ENCODE measurements around the gene SH3BGR.
A peak's percentile ranks its signal among the peaks of the same experiment; 100 is the strongest.
"Not testable (repeated sequence)": the region's sequence is repeated elsewhere in the genome, so short reads cannot be mapped to it uniquely, and the experiment has no call there.

SH3BGR gene

DNA sequence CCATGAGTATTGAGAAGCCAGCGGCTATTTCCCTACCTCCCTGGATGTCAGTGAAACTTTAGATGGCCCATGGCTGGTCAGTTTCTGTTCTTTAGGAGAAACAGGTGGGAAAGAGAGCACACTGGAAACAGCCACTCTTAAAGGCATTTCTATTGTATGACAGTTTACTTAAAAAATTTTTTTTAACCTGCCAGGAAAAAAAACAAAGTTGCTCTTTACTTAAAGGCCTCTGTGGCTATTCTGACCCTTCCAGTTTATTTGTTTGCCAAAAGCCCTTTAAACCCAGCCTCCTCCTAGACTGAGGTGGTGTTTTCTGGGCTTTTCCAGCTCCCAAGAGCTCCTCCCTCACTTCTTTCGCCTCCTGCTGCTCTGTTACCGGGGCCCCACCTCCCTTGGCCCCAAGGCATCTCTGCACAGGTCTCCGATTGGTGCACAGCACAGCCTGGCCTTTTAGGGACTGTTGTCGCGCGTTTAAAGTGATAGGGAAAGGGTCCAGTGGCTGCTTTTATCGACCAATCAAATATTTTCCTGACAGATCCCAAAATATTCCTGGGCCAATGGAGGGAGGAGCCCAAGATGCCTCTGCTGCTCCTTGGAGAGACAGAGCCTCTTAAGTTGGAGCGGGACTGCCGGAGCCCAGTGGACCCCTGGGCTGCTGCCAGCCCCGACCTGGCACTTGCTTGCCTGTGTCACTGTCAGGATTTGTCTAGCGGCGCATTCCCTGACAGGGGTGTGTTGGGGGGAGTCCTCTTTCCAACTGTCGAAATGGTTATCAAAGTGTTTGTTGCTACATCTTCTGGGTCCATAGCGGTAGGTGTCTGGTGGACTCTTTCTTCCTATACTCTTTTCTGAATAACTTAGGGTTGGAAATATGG lies at the start of gene SH3BGR:
TSS of gene SH3BGR (plus strand) at position 639 of the 875 bp plus-strand sequence. CDS start at position 766, 127 bp downstream.
- no peak for DNase-seq

DNA sequence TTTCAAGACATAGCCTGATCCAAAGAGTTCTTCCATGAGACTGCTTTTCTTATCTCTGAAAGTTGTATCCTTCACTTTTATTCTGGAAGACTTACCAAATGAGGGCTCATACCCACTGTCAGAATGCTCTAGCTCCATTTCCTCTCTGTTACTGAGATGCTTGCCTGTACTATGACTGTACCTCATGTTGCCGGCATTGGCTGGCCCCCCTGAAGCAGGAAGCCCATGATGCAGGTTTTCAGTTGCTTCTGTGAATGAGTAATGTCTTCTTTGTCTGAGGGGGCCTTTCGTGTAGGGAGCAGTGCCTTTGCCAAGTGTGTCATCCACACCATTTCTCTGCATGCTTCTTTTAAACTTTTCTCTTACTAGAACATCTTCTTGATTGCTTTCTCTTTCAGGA lies 45.7 kb upstream of the SH3BGR start:
- no peak for DNase-seq

DNA sequence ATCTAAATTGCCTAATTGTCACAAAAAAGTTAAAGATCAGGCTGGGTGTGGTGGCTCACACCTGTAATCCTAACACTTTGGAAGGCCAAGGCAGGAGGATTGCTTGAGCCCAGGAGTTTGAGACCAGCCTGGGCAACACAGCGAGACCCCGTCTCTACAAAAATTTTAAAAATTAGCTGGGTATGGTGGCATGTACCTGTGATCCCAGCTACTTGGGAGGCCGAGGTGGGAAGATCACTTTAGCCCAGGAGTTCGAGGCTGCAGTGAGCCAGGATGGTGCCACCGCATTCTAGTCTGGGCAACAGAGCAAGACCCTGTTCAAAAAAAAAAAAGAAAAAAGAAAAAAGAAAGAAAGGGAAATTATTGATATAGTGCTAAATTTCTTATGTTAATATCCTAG lies 32.6 kb upstream of the SH3BGR start:
- not testable (repeated sequence) for DNase-seq

DNA sequence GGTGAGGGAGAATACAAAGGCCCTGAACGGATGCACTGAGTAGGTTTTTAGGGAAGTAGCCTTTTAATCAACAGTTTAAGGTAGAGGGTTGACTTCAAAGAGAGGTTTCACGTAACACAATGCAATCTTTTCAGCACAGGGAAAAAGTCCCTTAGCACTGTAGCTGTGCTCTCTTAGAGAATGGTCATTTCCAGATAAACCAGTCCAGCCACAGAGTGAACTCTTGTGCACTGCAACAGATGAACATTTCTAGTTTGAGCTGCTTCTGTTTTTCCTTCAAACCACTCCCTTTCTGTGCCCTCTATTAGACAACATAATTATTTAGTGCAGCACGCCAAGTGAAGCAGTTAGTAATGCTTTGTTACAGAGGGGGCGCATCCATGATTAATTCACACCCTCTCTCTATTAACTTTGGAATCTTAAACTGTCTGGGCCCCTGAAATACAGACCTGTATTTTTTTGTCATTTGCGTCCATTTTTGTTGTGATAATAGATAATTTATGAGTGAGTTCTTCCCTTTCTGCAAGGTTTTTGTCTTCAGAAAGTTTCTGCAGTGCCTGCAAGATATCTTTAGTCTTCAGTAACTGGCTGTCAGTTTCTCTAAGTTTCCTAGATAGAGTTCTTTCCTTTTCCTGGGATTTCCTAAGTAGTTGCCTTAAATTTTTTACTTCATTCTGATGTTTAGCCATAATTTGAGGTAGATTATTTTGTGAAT lies 29.1 kb upstream of the SH3BGR start:
- DNase-seq = no peak

DNA sequence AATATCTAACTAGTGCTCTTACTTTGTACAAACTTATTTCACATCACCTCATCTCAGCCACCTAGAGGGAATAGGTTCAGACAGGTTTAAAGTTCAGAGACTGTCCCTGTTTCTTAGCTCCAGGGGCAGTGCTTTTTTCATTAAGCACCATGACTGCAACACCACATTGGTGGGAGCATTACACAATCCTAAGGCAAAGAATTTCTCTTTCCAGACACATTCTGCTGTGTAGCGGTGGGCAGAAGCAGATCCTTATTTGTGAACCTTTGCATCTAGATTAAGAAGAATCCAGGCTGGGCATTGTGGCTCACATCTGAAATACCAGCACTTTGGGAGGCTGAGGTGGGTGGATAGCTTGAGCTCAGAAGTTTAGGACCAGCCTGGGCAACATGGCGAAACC lies 22.3 kb upstream of the SH3BGR start:
- DNase-seq = no peak

DNA sequence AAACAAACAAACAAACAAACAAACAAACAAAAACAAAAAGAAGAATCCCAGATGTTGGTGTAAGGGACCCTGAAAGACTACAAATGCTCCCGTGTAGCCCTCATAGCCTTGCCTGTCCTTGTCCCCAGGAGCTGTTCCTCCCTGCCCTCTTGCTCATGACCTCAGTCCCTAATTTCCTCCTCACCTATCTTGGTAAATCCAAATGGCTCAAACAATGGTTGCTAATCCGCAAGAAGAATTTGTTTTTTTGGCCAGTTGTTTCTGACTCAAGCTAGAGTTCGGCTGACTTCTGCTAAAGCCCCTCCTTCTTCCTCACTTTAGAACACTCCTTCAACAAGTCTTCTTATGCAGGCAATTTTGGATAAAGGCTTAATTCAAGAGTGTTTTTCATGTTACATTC lies 21.8 kb upstream of the SH3BGR start:
- no peak for DNase-seq

DNA sequence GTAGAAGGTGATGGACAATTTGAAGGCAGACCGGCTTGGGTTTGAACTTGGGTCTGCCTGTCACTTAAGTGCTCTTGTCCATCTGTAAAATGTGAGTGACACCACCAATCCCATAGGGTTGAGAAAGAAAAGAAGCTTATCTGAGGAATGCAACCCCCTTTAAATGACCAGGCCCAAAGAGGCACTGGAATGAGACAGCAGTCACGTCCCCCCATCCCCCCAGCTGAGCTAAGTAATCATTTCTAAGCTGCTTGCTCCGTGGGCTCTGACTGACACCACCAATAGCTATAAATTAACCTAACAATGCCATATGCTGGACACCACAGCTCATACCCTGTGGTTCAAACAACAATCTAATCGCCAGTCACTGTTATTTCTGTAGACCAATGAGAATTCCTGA lies 21.3 kb upstream of the SH3BGR start:
- DNase-seq = no peak

DNA sequence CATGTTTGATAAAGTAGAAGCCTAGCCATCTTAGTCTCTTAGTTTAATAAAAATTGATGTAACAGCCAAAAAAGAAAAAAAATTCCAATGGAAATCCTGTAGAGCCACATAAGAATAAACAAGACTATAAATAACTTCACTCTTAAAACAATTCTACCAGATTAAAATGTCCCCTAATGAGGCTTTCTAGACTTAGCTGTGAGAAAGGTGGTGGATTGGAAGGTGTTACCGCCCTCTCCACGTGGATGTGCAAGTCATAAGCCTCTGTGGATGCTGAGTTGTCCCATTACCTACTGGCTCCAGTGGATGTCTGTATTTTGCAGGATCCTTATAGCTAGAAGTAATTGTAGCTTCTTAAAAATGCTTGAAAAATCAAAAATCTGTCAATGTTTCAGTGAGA lies 20.8 kb upstream of the SH3BGR start:
- no peak for DNase-seq

DNA sequence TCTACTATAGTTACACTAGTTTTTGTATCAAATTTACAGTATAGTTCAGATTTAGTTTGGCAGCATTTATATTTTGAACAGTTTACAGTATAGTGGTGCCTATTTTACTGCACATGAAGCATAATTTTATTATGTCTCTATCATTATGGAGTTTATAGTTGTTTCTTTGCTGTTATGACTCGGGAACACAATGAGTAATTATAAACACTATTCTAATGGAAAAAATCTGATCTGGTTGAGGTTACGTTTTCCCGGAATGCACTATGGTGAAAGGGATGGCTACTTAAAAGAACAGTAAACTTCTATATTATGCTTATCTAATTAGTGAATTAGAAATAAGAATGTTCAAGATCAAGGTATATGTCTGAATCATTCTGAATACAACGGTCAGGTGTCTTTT lies 16.8 kb upstream of the SH3BGR start:
- DNase-seq = no peak

DNA sequence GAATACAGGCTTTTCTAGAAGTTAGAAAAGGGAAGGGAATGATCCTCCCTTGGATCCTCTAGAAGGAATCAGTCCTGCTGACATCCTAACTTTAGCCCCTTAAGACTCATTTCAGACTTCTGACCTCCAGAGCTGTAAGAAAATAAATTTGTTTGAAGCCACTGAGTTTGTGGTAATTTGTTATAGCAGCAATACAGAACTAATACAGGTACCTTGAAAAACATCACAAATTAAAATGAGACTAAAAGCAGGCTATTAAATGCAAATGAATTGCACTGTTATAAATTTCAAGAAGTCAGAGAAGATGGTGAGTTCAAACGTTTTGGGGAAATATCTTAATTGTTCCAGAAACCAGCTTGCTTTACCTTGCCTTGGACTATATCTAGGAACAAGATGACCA lies 12.5 kb upstream of the SH3BGR start:
- DNase-seq = no peak

DNA sequence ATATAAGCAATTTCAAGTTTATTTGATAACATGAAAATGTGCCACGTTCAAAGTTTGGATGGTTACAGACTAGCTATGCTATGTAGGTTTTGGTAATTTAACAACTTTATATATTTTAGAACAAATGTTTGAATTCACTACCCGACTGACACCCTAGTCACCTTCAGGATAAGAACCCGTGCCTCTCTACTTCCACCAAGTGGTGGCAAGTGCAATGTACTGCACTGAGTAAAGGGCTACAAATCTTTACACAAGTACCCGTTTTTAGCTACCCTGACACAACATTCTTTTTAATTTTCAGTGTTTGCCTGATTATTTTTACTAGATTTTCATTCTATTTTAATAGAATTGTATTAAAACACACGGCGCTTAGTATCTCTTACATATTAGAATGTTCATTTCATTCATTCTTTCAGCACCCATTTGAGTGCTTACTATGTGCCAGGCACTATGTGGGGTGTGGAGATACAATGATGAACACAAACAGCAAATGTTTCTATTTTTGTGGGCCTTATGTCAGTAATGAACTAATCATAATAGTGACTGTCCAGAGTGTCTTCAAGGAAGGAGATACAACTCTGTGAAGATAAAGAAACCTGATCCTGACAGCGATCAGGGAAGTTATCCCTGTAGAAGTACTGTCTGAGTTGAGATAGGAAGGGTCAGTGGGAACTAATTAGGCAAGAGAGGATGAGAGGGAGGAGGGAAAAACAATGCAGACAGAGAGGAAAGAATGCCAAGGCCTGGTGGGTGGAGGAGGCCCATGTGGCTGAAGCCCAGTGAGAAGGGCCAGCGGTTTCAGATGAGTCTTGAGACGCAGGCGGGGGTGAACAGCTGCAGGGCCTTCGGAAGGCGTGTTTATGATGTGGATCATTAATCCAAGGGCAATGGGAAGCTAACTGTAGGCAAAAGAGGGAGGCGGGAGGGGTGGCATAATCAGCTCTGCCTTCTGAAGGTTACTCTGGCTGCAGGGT lies 10.0 kb upstream of the SH3BGR start:
- DNase-seq = peak; percentile 11

DNA sequence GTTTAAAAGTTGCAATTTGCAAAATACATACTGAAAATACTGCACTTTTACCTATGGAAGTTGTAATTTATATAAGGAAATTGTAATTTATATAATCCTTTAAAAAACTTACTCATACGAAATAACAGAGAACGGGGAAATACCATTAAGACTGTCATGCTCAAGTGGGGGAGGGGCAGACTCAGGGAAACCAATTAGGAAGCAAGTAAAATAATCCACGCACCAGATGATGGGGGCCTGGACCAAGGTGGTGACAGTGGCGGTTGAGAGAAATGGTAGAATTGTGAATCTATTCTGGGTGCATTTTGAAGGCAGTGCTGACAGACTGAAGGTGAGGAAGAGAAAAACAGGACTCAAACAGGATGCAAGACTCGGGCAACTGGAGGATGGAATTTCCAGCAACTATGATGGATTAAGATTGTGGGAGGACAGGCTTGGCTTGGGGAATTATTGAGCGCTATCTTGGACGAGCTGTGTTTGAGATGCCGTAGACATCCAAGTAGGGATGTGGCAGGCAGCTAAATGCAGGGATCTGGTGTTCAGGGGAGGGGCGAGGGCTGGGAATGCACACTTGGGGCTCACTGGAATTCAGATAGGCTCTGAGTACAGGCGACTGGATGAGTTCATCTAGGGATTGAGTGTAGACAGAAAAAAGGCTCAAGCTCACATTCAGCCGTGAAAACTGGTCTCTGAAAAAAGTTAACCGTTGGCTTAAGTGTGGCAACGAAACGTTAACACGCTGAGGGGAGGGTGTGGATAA lies 7.2 kb upstream of the SH3BGR start:
- no peak for DNase-seq

DNA sequence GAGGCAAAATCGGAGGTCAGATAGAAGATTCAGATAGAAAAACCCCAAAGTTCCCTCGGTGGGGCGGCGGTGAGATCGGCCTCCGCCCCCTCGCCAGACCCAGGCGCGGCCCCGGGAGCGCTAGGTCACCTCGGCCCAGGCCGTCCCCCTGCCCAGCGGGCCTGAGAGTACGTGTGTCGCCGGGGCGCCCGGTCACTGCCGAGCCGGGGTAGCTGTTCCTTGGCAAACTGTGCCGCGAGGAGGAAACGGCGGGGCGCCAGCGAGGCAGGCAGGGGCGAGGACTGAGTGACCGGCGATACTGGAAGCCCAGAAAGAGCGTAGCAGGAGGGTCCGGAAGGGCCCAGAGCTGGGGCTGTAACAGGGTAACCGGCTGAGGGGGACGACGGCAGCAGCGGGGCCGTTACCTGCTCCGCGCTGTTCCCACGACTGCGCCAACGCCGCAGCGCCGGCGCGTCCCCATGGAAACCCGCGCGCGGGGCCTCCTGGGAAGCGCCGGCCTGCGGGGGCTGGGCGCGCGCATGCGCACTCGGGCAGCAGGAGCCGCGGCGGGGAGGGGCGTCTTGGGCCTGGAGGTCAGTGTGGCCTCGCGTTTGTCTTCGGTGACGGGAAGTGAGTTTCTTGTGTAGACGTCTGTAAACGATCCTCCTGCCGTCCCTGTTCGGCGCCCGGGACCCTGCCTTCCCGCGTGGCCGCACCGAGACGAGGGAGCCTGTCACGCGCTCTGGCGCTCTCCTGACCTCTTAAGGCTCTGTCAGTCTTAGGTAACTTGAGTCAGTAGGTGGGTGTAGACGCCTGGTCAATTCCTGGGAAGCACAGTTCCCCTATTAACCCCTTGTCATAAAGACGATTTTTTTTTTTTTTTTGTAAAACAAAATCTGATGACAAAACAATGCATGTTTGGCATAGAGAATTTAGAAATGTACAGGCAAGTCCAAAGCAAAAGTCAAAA lies 6.2 kb upstream of the SH3BGR start, which contains the start of gene LCA5L:
TSS of gene LCA5L (minus strand) at position 458 of the 949 bp plus-strand sequence. CDS start 17,285 bp downstream, outside the sequence.
- DNase-seq = peak; percentile 84

DNA sequence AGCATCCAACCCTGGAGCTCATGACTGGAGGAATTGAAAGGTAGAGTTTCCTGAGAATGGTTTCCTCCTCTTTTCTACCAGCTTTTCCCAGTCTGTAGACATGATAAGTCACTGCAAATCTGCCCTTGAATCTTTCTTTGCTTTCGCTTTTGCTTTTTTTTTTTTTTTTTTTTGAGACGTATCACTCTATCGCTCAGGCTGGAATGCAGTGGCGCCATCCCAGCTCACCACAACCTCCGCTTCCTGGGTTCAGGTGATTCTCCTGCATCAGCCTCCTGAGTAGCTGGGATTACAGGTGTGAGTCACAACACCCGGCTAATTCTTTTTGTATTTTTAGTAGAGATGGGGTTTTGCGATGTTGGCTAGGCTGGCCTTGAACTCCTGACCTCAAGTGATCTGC lies 4.5 kb upstream of the SH3BGR start:
- no peak for DNase-seq

DNA sequence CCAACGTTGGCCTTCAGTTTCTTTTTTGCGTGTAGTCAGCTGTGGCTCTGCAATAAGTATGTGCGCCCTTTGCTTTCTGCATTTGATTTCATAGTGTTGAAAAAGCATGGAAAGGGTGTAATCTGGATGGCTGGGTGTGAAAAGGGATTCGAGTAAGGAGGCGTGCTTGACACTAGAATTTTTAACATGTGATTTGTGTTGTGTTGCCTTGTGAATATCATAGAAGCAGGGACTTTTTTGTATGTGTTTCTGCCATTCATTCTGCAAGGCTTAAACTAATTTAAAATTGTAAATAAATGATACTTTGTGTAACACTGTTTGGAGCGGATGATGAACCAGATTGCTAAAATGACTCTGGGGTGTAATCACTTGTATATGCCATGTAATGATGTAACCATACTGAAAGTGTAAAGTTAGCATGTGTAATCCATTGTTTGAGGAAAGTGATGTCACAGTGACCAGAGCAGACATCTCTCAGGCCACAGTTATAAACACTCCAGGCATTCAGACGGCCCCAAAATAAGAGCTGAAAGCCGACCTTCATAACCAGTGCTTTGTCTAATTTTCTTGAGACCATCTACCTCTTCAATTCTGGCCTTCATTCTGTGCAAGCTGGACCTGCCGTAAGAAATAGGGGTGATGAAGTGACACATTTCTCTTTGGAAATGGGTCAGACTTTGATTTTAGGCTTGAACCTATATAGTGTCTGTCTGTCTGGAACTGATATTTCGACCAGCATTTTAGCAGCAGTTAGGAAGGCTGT lies 618 bp downstream of the SH3BGR start:
- DNase-seq = no peak

DNA sequence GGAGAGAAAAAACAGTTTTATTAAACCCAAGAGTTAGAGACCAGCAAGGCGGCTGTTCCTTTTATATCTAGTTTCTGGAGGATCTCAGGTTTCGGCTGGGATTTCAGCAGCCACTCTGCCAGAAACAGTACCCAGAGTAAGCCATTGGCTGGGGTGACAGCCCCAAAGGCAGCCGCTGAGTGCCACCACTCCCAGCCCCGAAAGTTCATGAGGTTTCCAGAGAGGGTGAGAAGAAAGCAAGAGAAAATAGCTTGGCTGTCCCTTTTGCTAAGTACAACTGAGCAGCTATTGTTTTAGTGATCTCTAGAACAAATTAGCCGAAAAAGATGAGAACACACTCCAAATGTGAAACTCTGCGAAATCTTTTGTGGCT lies 1.2 kb downstream of the SH3BGR start:
- no peak for DNase-seq

DNA sequence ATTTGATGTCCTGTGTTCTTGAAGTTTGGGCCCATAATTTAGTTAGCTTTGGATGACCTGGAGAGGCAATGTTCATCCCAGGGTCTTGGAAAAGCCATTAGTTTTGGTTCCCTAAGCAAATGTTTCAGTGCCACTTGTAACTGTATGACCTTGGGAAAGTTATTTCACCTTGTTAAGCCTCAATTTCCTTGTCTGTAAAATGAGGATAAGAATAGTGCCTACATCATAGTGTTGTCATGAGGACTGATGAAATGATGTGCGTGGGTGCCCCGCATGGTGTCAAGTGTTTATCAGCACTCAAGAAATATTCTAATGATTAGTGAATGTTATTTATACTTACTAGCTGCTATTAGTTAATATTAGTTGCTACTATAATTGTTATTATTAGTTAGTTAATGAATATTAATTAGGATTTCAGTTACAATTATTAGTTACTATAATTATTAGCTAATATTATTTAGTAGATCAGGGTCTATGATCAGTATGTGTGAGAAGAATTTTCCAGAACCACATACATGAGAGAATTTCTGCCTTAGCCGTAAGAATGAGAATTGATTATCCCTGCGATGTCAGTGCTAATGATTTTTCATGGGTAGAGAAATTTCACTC lies 1.9 kb downstream of the SH3BGR start:
- DNase-seq = no peak

DNA sequence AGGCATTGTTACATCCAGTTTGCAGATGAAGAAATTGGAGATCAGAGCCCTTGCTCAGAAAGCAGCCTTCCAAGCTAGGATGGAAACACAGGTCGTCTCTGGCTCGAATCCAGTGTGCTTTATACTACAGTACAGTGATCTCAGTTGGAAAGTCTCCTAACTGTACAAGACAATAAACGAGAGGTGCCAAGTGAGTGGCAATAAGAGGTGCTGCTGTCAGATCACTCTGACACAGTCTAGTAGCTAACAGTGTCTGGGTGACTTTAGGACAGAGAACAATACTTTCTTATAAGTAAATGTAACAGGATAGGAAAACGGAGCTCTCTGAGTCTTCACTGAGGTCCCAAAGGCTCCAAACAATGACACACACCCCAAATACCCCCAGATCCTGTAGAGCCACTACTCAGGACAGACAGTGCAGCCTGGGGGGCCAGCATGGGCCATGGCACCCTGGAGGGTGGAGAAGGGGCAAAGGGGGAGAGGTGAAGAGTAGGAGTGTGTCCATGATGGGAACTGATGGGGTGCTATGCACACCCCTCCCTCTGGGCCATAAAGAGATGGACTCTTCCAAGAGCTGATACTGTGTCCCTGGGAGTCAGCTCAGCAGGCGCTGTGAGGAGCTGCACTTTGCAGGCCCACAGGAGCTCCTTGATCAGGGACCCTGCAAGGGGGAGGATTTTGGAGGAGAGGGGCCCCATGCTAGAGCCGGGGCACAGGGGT lies 3.3 kb downstream of the SH3BGR start:
- DNase-seq = no peak

DNA sequence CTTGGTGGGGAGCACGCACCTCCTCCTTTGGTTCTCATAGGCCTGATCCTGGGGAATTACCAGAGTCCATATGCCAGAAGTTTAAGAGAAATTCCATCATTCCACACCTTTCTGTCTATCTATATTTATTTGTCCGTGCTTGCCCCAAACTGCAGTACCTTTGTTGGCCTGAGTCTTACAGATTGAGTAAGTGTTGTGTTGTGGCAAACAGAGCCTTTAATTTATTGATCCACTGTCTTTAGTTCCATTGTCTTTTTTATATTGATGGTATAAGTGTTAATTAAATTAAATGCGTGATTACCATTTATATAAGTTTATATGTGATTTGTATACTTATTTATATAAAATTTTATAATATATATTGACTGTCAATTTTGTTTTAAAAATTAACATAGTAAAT lies 4.9 kb downstream of the SH3BGR start:
- DNase-seq = no peak
